Astrocyte (in vitro differentiated cells and primary cell): ENCODE data around the gene PIBF1.

ENCODE experiments used
- CTCF ChIP-seq: IDR thresholded peaks from 2 replicates; pipeline ENCODE4 v1.5.1; 2011; ENCODE audit warnings: low read depth, mild to moderate bottlenecking, inconsistent platforms, low read length, moderate library complexity; ENCODE audit not compliant: insufficient read depth
- EZH2 ChIP-seq: IDR thresholded peaks from 2 replicates; pipeline ENCODE4 v1.6.1; 2012; ENCODE audit warnings: mild to moderate bottlenecking, low read length, inconsistent platforms; ENCODE audit not compliant: insufficient read depth

GRCh38 chr13:72760189-72760588 lies 21.7 kb upstream of the PIBF1 start:
- no peak for TF ChIP-seq CTCF
- TF ChIP-seq EZH2 = no peak
